GM12892 (cell line): ENCODE results near the gene ICE2.

Experiments used
- POLR2A ChIP-seq: IDR thresholded peaks from 2 replicates; pipeline ENCODE4 v1.6.1; 2011; ENCODE audit warnings: low read depth, low read length, control low read depth
- POLR2AphosphoS5 ChIP-seq: IDR thresholded peaks from 2 replicates; pipeline ENCODE4 v1.6.1; 2011; ENCODE audit warnings: low read depth, low read length, control low read depth
- TAF1 ChIP-seq: IDR thresholded peaks from 2 replicates; pipeline ENCODE4 v1.6.1; 2011; ENCODE audit warnings: low read depth, mild to moderate bottlenecking, control low read depth, low read length, borderline replicate concordance

GRCh38 chr15:60411774-60412425, 67.0 kb downstream of the ICE2 start:
- TF ChIP-seq POLR2A (no peak), POLR2AphosphoS5 (no peak), TAF1 (no peak)
